CD4-positive, alpha-beta T cell treated with Interleukin-6 at 100 ng/mL for 8 hours (primary cell): ENCODE data around the gene ICA1.
"Not testable (repeated sequence)": the region's sequence is repeated elsewhere in the genome, so short reads cannot be mapped to it uniquely, and the experiment has no call there.

Experiments used
- DNase-seq: peaks from one replicate; pipeline ENCODE4 v3.0.0-alpha.2; 2020; ENCODE audit warnings: mixed read lengths, low spot score

The ICA1 gene

DNA sequence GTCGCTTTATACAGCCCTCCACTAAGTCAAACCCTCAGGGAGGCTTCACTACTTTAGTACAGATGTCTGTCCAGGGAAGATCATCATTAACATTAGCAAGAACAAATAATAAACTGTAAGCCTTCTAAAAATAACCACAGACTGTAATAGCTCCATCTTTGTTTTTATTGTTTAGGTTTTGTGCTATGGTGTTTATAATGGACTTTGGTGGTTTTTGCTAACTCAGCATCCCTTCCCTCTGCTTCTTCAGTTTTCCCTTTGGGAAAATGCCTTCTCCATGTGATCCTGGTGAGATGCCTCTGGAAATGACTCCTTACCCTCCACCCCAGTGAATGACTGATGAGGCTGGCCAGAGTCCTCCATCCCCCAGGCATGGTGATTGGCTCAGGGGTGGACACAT, 131.3 kb downstream of the ICA1 start:
- DNase-seq = no peak

DNA sequence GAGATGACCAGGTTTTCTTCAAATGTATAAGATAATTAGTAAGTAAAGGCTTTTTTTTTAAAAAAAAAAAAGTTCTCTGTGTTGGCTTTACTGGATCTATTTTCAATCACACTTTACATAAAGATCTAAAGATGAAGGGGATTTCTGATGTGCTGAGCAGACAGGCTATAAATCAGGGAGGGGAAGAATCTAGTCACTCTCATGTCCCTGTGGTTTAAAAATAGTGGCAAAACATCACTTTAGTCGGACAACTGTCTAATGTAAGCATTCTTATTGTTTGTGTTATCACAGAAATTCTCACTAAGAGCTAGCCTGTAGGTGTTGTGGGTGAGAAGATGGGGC, 132.7 kb downstream of the ICA1 start:
- DNase-seq = peak; percentile 18

DNA sequence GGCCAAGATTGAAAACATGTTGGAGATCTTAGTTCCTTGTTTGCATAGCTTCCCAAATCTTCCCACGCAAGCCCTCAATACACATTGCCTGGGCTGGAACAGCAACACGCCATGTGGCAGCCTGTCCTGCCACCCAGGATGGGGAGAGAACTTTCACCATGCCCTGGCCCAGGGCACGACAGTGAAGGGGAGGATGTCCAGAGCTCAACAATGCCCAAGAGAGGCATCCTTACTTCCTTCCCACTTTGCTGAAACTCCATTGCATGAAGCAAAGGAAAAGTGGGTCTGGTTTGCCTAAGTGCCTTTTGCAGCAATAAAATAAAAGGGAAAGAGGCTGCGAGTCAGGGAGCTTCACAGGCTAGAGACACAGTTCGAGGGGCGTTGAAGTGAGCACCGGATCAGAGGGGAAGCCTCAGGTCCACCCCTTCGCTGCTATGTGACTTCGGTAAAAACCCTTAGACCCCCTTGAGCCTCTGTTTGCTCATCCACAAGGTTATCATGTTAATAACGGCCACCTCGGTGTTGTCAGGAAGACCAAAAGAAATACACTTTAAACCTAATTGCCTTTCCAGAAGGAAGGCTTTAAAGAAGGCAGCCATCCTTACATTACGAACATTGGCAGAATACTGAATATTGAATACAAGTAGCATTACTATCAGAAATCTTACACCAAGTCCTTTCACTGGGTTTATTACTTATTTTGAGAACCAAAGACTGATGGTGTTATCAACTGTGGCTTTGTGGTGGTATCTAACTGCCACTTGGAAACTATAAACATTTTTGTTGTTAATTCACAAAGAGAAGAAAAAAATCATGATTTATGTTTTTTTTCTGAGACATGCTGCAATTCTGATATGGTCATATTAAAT, 133.3 kb downstream of the ICA1 start:
- DNase-seq = no peak

DNA sequence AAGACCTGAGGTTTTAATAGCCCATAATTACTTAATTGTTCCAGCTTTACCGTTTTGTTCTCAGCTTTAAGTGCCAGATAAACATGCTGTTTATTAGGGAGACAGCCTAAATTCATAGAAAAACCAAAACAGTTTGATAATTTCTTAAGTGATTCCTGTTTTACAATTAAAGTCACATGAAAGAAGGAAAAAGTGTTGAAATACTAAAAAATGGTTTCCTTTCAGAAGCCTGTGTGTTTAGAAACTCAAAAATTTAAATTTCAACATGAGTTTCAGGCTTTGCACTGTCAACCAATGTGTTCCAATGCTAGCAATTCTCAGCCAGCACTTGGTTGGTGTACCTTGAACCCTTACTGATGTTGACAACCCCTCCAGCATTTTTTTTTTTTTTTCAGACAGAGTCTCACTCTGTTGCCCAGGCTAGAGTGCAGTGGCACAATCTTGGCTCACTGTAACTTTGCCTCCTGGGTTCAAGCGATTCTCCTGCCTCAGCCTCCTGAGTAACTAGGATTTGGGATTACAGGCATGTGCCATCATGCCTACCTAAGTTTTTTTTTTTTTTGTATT, 135.3 kb downstream of the ICA1 start:
- DNase-seq = no peak

DNA sequence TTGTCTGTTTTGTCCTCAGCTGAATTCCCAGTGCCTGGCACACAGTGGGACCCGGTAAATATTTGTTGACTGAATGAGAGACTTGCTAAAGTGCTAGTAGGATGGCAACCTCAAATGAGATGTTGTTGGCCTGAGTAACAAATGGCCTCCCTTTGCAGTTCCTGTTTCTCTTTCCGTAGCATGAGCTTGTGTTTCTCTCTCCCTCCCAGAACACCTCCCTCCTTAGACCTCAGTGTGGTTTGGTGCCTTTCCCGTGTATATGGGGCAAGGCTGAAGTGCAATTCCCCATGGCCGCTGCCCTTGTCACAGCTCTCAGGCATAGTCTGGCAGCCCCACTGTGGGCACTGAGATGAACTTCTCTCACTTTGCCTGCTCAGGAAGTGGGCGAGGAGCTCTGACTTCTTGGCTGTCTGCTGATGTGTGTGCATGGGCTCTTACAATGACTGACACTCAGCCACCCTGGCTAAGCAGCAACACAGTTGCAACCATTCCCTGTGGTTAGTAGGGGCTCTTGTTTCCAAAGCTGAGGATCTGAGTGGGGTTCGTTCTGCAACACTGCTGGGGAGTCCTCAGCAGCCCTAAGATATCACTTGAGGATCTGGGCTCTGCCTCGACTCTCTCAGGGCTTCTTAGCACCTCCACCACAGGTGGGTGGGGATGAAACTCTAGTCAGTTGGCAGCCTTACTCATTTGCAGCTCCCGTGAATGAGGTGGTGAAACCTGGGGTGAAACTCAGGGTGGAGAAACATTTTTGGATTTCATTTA, 136.1 kb downstream of the ICA1 start:
- peak; percentile 85 for DNase-seq

DNA sequence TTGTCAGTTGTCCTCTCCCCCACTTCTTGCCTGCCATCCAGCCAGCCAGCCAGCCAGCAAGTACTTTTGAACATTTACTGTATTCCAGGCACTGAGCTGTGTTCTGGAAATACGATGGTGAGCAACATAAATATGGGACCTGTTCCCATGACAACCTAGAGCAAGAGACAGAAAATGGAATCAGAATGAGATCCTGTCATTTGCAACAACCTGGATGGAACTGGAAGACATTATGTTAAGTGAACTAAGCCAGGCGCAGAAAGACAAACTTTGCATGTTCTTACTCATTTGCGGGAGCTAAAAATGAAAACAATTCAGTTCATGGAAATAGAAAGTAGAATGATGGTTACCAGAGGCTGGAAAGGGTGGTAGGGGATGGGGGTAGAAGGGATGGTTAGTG, 140.7 kb downstream of the ICA1 start:
- no peak for DNase-seq

DNA sequence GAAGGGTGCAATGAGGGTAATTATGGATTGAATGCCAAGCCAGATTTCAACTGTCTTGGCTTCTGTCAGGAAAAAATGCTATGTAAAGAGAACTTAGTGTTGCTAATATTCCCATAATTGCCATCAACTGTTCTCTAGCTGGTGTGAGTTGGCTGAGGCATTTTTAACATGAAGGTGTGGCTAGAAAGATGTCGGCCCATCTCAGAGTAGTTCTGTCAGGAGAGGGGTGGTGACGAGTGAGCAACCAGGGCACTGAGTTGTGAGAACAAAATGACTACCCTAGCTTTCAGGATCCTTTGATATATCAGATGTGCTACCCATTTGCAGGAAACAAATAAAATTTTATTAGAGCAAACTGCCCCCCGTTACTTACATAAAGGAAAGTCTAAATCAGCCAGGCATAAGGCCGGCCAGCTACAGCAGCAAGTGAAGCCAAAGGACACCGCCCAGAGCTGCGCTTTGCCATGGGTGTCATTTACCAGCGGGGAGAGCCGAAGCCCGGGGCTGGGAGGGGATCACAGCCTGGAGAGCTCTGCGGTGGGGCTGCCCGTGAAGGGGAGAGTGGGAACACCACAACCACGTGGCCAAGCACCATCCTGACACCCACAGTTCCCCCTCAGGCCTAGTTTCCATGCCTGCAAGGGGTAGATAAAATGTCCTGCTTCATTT, 141.4 kb downstream of the ICA1 start:
- no peak for DNase-seq

DNA sequence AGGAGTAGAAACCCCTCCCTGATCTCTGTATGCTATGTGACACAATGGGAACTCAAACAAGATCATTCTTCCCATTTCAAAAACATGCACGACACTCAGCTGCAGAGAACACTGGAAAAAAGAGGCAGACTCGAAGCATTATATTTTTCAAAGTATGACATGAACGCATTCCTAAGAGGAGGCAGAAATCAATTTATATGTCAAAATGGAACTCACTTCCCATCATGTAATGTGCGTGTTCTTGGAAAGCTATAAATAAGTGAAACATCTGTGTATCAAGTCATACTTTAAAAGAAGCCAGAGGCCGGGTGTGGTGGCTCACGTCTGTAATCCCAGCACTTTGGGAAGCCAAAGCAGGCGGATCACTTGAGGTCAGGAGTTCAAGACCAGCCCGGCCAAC, 142.7 kb downstream of the ICA1 start:
- no peak for DNase-seq

DNA sequence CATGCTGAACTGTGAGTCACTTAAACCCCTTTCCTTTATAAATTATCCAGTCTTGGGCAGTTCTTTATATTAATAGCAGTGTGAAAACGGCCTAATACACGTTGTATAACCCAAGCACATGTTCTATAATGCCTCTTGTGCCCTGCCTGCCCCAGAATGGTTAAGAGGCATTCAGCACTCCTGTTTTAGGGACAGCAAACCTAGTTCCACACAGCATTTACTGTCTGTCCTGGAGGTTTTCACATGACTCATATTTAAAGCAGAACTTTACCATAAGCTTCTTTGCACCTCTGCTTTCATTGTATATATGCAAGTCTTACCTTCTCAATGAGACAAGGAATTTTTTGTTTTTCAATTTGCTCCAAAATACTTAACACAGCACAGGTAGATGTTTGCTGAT, 144.8 kb downstream of the ICA1 start:
- no peak for DNase-seq

DNA sequence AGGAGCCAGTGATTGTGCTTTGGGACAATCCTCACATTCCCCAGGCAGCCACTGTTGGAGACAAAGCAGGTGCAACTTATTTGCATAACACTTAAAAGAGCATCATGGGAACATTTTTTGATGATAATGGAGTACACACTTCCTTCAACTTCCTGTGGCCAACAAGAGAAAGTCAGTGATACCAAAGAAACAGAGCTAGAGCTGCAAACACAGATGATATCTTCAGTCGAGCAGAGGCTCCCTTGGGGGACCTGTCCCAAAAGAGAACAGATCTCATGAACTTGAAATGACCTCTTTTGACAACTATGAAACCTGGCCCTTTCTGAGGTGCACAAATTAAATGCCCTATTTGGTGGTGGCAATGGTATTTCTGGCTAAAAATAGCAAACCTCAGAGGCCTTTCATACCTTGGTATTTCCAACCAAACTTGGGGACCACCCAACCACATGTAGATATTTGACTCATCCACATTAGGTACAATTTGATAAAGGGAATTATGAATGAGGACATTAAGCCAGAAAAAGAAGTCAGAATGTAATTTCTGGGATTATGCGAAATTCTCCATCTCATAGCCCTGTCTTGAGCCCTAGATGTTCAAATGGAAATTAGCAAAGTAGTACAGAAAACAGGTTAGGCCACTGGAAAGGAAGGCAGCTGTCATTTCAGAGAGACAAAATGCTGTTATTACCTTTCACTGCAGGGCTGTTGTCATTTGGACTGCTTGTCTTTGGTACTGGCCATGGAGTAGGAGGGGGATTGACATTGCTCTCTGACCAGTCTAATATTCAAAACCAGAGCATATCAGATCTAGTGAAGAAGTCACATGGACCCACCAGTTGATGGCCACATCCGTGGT, 146.2 kb downstream of the ICA1 start:
- DNase-seq = no peak

DNA sequence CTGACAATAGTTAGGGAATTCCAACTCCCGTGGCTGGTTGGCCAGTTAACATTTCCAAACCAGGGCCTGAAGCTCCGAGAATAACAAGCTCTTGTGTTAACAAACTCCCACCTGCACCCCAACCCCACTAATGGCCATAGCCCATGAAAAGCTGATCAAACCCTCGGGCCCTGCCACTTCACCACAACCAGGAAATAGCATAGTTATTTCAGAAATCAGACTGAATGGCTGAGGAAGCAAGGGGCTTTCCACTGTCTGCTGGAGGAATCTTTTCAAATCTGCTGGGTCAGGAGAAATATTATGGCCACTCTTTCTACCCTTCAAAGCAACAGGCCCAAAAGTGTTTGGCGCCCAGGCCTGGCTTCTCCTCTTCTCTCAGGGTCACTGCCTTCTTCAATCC, 147.8 kb downstream of the ICA1 start:
- DNase-seq = no peak

DNA sequence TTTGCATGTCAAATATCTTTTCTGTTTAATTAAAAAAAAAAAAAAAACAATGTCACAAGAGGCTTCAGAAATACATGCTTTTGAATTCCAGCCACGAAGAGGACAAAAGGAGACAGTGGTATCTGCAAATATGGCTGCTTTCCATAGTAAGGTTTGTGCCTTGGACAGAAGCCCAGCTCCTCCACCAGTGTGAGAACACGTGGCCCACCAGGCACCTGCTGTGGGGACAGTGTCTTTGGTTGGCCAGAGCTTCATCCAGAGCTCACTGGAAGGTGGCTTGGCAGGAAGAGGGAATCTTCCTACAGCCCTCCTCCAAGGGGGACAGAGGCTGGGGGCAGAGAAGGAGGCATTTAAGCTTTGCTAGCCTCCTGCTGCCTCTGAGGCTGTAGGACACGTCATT, 148.8 kb downstream of the ICA1 start:
- DNase-seq = no peak

DNA sequence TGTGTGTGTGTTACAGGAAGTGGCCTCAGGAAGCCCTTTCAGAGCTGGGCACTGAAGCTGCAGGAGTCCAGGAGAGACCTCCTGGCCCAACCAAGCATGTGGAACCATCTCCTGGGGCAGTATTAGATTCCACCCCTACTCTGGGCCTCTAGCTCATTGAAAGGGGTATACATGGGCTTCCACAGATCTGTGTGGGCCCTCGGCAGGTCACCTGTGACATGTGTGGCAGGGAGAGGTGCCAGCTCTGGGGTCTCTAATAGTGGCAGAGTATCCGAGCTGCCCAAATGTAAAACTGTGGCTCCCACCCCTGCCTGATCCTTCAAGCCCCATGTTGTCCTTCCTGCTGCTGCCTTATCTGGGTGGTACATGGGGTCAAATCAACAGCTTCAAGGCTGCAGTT, 149.3 kb downstream of the ICA1 start:
- no peak for DNase-seq

DNA sequence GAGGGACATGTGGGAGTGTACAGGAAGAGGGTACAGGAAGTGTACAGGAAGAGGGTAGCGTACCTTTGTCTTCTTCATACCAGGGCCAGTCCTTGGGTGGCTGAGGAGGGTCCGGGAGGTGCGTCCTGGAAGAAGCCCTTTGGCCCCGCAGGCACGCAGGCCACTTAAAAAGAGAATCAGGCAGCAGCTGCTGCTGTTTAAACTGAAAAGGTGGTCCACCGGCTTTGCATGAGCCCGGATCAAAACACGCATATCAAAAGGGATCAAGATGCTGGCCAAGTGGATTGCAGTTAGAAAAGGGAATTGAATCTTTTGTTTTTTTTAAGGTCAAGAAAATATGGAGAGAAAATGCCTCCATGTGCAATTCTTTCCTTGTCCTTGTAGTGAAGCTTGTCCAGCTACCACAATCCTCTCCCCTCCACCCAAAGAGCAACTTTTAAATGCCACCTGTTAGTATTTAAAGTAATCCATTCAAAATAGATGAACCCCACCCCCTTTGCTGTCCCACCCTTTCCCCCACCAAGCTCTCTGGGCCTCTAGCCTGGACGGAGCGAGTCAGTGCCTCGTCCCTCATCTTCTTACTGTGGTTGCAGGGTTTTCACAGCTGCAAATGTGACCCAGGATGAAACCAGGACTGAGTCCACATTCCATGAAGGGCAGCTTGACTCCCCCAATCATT, 150.5 kb downstream of the ICA1 start:
- DNase-seq = no peak

DNA sequence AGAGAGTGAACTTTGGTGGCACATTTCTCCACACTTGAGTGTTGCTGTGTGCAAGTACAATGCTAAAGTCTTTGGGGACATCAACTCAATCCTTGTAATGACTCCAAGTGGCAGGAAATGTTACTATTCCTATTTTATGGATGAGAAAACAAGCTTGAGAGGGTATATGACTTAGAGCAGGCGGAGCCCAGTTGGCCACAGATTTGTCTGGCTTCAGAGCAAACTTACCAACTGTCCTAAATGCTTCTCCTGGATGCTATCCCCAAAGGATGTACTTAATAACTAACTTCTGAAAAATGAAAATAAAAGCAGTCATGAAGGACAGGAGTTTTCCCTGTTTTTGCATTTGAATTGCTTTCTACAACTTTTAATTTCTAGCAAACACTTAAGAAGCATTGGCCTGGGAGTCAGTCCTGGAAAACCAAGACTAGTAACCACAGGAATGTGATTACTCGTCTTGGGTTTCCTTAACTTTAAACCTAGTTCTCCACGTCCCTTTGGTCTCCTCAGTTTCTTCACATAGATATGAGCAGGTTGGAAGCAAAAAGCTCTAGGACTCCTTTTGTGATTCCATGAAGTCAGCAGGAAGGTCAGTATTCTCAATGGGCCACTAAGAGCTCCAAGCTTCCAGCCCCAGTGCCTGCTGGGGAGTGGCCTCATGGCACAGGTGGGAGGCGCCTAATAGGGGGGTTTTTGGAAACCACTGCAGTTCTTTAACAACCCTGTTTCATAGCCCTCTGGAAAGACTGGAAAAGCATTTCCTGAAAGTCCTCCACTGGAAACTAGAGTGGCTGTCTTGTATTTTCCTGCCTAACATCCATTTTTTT, 152.6 kb downstream of the ICA1 start:
- DNase-seq = no peak

DNA sequence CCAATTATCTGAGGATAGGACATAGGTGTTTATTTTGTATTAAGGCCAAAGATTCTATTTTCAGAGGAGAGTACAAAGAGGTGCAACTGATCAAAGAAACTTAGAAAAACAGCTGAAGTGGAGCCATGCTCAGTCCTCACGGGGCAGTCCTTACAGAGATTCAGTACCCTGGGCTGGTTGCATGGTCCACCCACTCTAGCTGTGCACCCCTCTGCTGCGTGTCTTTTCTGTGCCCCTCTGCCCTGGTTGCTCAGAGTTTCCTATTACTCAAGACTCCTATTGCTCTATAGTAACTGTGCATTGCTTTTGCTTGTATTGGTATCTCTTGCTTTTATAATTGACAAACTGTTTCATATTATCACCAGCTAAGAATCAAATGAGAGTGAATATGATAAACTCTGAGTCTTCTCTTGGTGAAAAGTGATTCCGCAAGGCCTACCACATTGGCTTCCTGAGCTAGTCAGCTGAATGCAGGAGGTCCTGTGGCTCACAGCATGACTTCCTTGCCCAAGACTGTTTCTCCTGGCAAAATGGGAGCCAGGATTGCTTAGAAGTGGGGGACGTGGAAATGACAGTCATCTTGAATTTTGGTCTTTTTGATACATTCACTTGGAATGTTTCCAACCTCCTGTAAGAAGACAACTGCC, 156.4 kb downstream of the ICA1 start:
- DNase-seq = no peak

DNA sequence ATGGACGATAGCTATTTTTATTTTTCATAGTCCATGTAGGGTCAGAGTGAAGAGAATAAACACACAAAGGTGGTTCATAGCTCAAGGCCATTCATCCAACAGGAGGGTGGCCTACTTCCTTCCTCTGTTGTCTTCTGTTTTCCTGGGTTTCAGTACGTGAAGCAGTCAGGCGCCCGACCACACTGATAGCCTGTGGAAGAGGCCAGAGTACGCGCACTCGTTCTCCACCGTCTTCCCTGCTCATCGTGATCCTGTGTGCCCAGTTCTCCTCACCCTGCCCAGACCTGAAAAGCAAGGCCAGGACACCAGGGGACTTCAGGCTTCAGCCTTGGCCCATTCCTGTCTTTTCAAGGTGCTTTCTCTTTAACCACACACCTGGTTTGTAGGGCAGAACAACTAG, 158.7 kb downstream of the ICA1 start:
- no peak for DNase-seq

DNA sequence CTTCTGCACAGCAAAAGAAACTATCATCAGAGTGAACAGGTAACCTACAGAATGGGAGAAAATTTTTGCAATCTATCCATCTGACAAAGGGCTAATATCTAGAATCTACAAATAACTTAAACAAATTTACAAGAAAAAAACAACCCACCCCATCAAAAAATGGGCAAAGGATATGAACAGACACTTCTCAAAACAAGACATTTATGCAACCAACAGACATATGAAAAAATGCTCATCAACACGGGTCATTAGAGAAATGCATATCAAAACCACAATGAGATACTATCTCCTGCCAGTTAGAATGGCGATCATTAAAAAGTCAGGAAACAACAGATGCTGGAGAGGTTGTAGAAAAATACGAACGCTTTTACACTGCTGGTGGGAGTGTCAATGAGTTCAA, 160.7 kb downstream of the ICA1 start:
- DNase-seq = not testable (repeated sequence)
